Right cardiac atrium (tissue), 5 donors: ENCODE data around the gene BICD2. TPM values are rescaled to one million over a fixed set of nuclear protein-coding genes. Genes with fewer than 3 reads are reported as not detected.
A peak's percentile ranks its signal among the peaks of the same experiment; 100 is the strongest.

Experiments used
- ATAC-seq, 2 donors: fragments of 200-7000 bp; cut with Tn5 transposase; one replicate each; pipeline versions ENCODE4 v1.8.0 to v1.9.1; 2020; ENCODE audit warnings: moderate library complexity in 2 of 2, mild to moderate bottlenecking in 1 of 2
- DNase-seq, 3 donors: peaks; one replicate each; pipeline ENCODE4 v3.0.0-alpha.2; 2020
- H3K27ac ChIP-seq: one replicate; pipeline ENCODE4 v1.5.1; 2013; ENCODE audit warnings: mild to moderate bottlenecking, low read length, control low read depth, moderate library complexity
- H3K27me3 ChIP-seq: one replicate; pipeline ENCODE4 v1.6.1; 2013; ENCODE audit not compliant: control insufficient read depth, insufficient read depth
- H3K4me1 ChIP-seq: one replicate; pipeline ENCODE4 v1.6.1; 2013; ENCODE audit warnings: low read length; ENCODE audit not compliant: control insufficient read depth, insufficient read depth
- H3K4me3 ChIP-seq: one replicate; pipeline ENCODE4 v1.5.1; 2013; ENCODE audit warnings: low read length, control low read depth
- H3K9me3 ChIP-seq: one replicate; pipeline ENCODE4 v1.6.1; 2013; ENCODE audit warnings: low read length; ENCODE audit not compliant: control insufficient read depth
- WGBS: extraction: QIAGEN DNeasy Blood & Tissue Kit; methylation state at CpG from one replicate; pipeline ENCODE4 v1.1.7; 2013; 5-methylcytosine and 5-hydroxymethylcytosine counted together
- intact Hi-C, 4 donors: fragments of 100-400 bp; cut with DNase I; formaldehyde crosslinking; loops; one replicate each; pipeline versions ENCODE4 v1.11.0 to v1.14.0; 2022 to 2023
- polyA plus RNA-seq: library from polyadenylated mRNA; stranded (reverse); fragments of 200-250 nt; gene quantifications from one replicate; pipeline ENCODE4 v1.2.3, GENCODE V29; 2013
- total RNA-seq, 4 donors: library from RNA; stranded (reverse); fragmentation: NEBNext Ultra II Directional; extraction: Animal tissue kit (Norgen Biotek cat#: 25700); gene quantifications; one replicate each; pipeline ENCODE4 v1.2.1, GENCODE V29; 2021
- donor health status: healthy with polysubstance abuse.
- donor health status: DM: no; HTN: yes; CAD: no.
- donor health status: DM: no; HTN: no; CAD: no.
- donor health status: DM: no; HTN: yes; CAD: no; lungs with severe emphysema.
- donor health status: DM: yes; HTN: yes; CAD: no.

The BICD2 gene
- total and polyA plus RNA-seq, 5 donors: 20.0 to 36.0 (median 32.7) TPM

DNA sequence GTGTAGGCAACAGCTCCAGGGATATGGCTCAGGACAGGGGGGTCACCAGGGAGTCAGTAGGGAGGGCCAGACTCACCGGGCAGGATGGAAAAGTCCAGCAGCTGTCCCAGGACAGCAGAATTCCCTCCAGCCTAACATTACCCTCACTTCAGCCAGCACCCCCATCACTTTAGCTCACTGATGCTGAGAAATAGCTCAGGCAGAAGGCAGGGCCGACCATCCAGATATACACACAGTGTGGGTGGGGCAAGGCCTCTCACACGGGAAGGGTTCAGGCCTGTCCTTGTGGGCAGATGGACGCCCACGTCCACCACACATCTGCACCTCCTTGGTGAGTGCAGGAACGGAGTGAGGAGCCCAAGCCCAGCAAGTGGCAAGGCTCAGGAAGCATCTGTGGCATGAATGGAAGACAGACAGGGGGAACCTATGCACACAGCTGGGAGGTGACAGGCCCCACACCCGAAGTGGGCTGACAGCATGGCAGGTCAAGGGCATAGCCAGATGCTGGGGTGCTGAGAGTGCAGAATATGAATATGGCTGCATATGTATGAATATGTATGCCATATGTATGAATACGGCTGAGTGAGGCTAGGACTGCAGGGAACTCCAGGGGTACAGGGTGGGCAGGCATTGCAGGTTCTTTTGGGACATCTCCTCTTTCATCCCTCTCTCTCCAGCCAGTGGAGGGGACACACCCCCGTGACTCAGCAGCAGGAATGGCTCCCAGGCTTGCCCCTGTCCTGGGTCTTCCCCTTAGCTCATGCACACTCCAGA is 17.0 kb downstream of the BICD2 start:
- peak in 1 of 2 donors; percentile 33 for ATAC-seq
- no peaks in the 10 kb centered on the region for H3K27me3 ChIP-seq
- no peak for DNase-seq
- no peak overlapping the region for H3K4me3 ChIP-seq
- no peaks in the 10 kb centered on the region for H3K9me3 ChIP-seq
- intact Hi-C loops: no loop called here
- WGBS: 53% methylated on average over 9 of the region's 9 CpGs
- peaks cover 34% of the 10 kb centered on the region for H3K4me1 ChIP-seq
- H3K27ac ChIP-seq: no peak overlapping the region

DNA sequence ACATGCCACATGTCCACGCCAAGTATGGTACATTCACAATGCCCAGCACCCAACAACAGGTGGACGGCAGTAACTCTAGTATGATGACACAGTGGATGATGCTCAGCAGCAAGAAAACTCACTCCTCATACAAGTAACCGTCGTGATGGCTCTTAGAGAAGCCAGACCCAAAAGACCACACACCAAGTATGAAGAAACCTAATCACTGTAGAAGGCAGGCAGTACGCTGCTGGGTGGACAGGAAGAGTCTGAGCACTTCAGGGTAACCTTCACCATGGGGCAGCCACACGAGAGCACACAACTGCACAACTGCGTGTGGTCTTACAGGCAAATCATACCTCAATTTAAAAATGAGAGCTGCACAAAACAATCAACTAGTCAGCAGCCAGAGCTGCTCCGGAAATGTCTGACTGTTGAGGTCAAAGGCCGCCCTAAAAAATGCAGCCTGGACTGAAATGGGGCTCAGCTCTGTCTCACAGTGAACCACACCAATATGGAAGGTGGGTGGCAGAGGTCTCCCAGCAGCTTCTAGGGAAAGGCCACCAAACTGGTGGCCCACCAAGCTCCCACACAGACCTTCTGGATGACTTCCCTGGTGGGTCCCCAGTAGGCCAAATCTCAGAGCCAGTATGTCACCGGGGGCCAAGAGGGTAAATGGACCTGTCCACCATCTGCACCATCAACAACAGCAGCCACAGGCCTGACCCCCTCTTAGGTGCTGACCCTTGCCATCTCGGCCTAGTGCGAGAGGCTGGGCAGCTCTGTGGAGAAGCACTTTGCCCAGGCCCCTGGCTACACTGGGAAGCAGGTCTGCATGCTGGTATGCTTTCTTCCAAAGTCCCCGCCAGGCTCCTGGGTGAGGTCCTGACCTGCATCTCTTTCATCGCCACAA is 17.8 kb downstream of the BICD2 start:
- Histone ChIP-seq H3K4me1 (peaks cover 34% of the 10 kb centered on the region), H3K27ac (peak overlapping the region; percentile 31)
- WGBS: 60% methylated on average over 14 of the region's 14 CpGs

GRCh38 chr9:92745881-92746280 is 18.8 kb downstream of the BICD2 start:
- DNase-seq: no peak

More for the DNA sequence above, 17.8 kb downstream of the BICD2 start:
- ATAC-seq (peak; percentile 30 to 50), DNase-seq (no peak)
- Histone ChIP-seq H3K9me3 (no peaks in the 10 kb centered on the region), H3K27me3 (no peaks in the 10 kb centered on the region), H3K4me3 (no peak overlapping the region)
- intact Hi-C loops: no loop called here

GRCh38 chr9:92745331-92745730 is 19.3 kb downstream of the BICD2 start:
- WGBS: 79% methylated on average over 4 of the region's 4 CpGs
- H3K27ac ChIP-seq: no peak overlapping the region
- intact Hi-C loops: no loop called here
- H3K4me3 ChIP-seq: no peak overlapping the region
- H3K27me3 ChIP-seq: no peaks in the 10 kb centered on the region
- H3K4me1 ChIP-seq: peaks cover 41% of the 10 kb centered on the region
- ATAC-seq (no peak), DNase-seq (no peak)
- H3K9me3 ChIP-seq: no peaks in the 10 kb centered on the region

More at GRCh38 chr9:92745881-92746280, 18.8 kb downstream of the BICD2 start:
- H3K9me3 ChIP-seq: no peaks in the 10 kb centered on the region
- 97% methylated on average over 6 of the region's 6 CpGs for WGBS
- H3K4me3 ChIP-seq: no peak overlapping the region
- H3K4me1 ChIP-seq: peaks cover 37% of the 10 kb centered on the region
- no peak overlapping the region for H3K27ac ChIP-seq
- intact Hi-C loops: no loop called here
- ATAC-seq: no peak
- no peaks in the 10 kb centered on the region for H3K27me3 ChIP-seq

- 55% methylated on average over 3 of the region's 3 CpGs for WGBS
- no peaks in the 10 kb centered on the region for H3K27me3 ChIP-seq
- ATAC-seq: no peak
- no peak for DNase-seq
- peaks cover 39% of the 10 kb centered on the region for H3K4me1 ChIP-seq
- H3K4me3 ChIP-seq: no peak overlapping the region
- H3K27ac ChIP-seq: peak overlapping the region; percentile 85
- H3K9me3 ChIP-seq: no peaks in the 10 kb centered on the region
- intact Hi-C loops: no loop called here
Observed at GRCh38 chr9:92740969-92741368, 23.7 kb downstream of the BICD2 start.

DNA sequence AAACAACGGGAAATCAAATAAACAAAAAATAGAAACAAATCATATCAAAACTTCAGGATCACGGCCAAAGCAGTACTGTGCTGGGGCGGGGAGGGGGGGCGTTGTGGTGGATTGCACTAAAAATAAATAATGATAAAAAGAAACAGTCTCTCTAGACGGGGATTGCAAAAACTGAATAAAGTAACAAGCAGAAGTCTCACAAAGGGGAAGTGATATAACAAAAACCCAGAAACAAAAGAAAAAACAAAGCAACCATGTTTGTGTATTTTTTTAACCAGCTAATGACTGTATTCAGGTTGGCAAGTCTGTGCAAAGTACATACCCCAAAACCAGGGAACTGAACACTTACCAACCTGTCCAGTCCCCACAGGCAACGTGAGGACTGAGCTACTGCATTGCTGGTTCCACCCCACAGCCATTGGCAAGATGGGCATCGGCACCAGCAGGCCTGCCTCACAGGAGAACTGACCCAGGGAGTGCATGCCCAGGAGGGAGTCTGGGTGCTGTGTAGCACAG is 24.1 kb downstream of the BICD2 start:
- Histone ChIP-seq H3K9me3 (no peaks in the 10 kb centered on the region), H3K4me1 (peaks cover 43% of the 10 kb centered on the region), H3K27me3 (no peaks in the 10 kb centered on the region), H3K4me3 (no peak overlapping the region), H3K27ac (peak overlapping the region; percentile 85)
- DNase-seq (no peak), ATAC-seq (no peak)
- 11% methylated on average over 7 of the region's 7 CpGs for WGBS
- intact Hi-C loops: no loop called here

DNA sequence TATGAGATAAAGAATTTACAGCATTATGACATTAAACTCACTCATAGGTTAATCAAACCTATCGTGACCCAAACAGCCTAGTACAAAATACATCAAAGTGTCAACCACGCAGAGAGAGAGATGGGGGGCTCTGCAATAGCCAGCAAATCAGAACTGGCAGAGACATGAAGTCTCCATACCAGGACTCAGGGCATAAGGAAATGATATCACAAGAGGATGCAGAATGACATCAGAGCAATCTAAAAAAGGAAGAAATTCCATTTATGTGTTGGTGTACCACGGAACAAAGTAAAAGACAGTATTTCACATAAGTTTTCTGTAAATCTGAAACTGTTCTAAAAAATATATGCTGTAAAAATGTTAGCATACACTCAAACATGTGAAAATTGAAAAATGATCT is 24.6 kb downstream of the BICD2 start:
- peaks cover 40% of the 10 kb centered on the region for H3K4me1 ChIP-seq
- no peaks in the 10 kb centered on the region for H3K27me3 ChIP-seq
- DNase-seq (no peak), ATAC-seq (peak in 1 of 2 donors; percentile 46)
- WGBS: 19% methylated on average over 3 of the region's 3 CpGs
- no peak overlapping the region for H3K4me3 ChIP-seq
- no peaks in the 10 kb centered on the region for H3K9me3 ChIP-seq
- intact Hi-C loops: no loop called here
- H3K27ac ChIP-seq: peak overlapping the region; percentile 71

GRCh38 chr9:92739346-92739970 is 25.2 kb downstream of the BICD2 start:
- intact Hi-C loops: no loop called here
- Histone ChIP-seq H3K4me1 (peaks cover 40% of the 10 kb centered on the region), H3K4me3 (no peak overlapping the region)

GRCh38 chr9:92738661-92739081 is 26.0 kb downstream of the BICD2 start:
- Histone ChIP-seq H3K27me3 (no peaks in the 10 kb centered on the region), H3K9me3 (no peaks in the 10 kb centered on the region), H3K4me3 (no peak overlapping the region), H3K4me1 (peaks cover 36% of the 10 kb centered on the region), H3K27ac (peak overlapping the region; percentile 9)
- intact Hi-C loops: no loop called here
- no peak for DNase-seq
- peak; percentile 7 to 25 for ATAC-seq
- 49% methylated on average over 5 of the region's 5 CpGs for WGBS

More at GRCh38 chr9:92739346-92739970, 25.2 kb downstream of the BICD2 start:
- no peaks in the 10 kb centered on the region for H3K27me3 ChIP-seq
- no peak for DNase-seq
- no peaks in the 10 kb centered on the region for H3K9me3 ChIP-seq
- WGBS: 54% methylated on average over 11 of the region's 11 CpGs
- H3K27ac ChIP-seq: peak overlapping the region; percentile 71
- no peak for ATAC-seq

DNA sequence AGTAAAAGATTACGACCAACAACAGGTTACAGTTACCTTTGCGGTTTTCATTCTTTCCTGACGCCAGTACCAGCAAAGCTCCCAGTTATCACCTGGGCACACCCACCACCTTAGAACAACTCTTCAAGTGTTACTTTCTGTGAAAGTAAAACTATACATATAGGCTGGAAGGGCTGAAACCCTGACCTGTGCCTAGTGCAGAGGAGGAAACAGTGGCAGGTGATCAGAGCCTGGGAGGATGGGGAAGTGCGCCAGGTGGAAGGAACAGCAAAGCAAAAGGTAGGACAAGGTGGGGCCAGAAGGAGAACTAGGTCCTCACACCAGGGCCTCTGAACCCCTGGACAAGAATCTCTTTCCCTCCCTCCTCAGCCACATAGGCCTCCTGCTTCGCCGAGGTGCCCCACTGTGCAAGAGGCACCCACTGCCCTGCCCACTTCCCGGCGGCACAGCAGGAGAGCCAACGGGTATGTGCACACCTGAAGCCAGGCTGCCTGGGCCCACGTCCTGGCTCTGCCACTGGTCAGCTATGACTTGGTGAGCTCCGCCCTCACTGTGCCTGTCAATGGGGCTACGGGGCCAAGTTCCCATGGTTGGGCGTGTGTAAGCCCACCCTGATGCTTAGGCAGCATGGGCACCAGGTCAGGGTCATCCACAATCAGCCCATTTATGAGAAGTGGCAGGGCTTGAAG is 26.9 kb downstream of the BICD2 start:
- Histone ChIP-seq H3K27ac (no peak overlapping the region), H3K4me3 (no peak overlapping the region), H3K27me3 (no peaks in the 10 kb centered on the region), H3K9me3 (no peaks in the 10 kb centered on the region), H3K4me1 (peaks cover 36% of the 10 kb centered on the region)
- peak in 1 of 3 donors; percentile 54 for DNase-seq
- intact Hi-C loops: no loop called here
- ATAC-seq: peak in 1 of 2 donors; percentile 8
- 91% methylated on average over 13 of the region's 13 CpGs for WGBS
